Transverse colon (tissue), 4 donors: Measurements from ENCODE around the gene KIF1A. TPM values are rescaled to one million over a fixed set of nuclear protein-coding genes. Genes with fewer than 3 reads are reported as not detected.

Experiments
- DNase-seq: peaks from one replicate; pipeline ENCODE4 v3.0.0-alpha.2; 2019
- H3K27ac ChIP-seq, 4 donors: fragments of 200-600 bp; sonication (generic); 2 replicates each; pipeline ENCODE4 v1.5.1; 2016 to 2018; ENCODE audit warnings: inconsistent platforms in 4 of 4
- H3K27me3 ChIP-seq: fragments of 200-600 bp; sonication (generic); 2 replicates; pipeline ENCODE4 v1.5.1; 2017; ENCODE audit warnings: inconsistent platforms
- H3K36me3 ChIP-seq, 4 donors: fragments of 200-600 bp; sonication (generic); 2 replicates each; pipeline ENCODE4 v1.5.1; 2017 to 2019; ENCODE audit warnings: inconsistent platforms in 4 of 4
- H3K4me1 ChIP-seq, 4 donors: fragments of 200-600 bp; sonication (generic); 2 replicates each; pipeline ENCODE4 v1.5.1; 2017 to 2020; ENCODE audit warnings: inconsistent platforms in 4 of 4
- H3K4me3 ChIP-seq, 4 donors: fragments of 200-600 bp; sonication (generic); 1 replicate in 1 of 4; 2 replicates in 3 of 4; pipeline versions ENCODE4 v1.5.1 to v1.6.1; 2017 to 2019; ENCODE audit warnings: inconsistent platforms in 4 of 4
- H3K9me3 ChIP-seq, 2 donors: fragments of 200-600 bp; sonication (generic); 2 replicates each; pipeline ENCODE4 v1.5.1; 2017 to 2019; ENCODE audit warnings: inconsistent platforms in 2 of 2
- EP300 ChIP-seq: sonication (generic); formaldehyde crosslinking; IDR thresholded peaks from one replicate; pipeline ENCODE4 v1.6.1; 2017; ENCODE audit warnings: antibody characterized with exemption, low read depth
- POLR2A ChIP-seq: fragments of 450-650 bp; IDR thresholded peaks from one replicate; pipeline ENCODE4 v1.6.1; 2016; ENCODE audit warnings: antibody characterized with exemption, mild to moderate bottlenecking, moderate library complexity
- POLR2AphosphoS5 ChIP-seq, 3 donors: sonication (generic); formaldehyde crosslinking; IDR thresholded peaks; one replicate each; pipeline ENCODE4 v1.6.1; 2016; ENCODE audit warnings: antibody characterized with exemption in 3 of 3
- WGBS, 2 donors: methylation state at CpG; one replicate each; pipeline ENCODE4 v1.1.5; 2018; ENCODE audit warnings: low coverage in 1 of 2; 5-methylcytosine and 5-hydroxymethylcytosine counted together
- in situ Hi-C, 4 donors: fragments of 200-750 bp; cut with MboI; loops; one replicate each; pipeline versions ENCODE4 v1.15.0 to v1.15.1; 2017; ENCODE audit warnings: low sequenced_read_pairs in 3 of 4, low pct_ligation_motif_present in 1 of 4, low pct_unique_long_range_greater_than_20kb in 1 of 4
- intact Hi-C: fragments of 100-400 bp; cut with DNase I; formaldehyde crosslinking; loops from one replicate; pipeline ENCODE4 v1.15.1; 2023; ENCODE audit warnings: low total_unique reads
- total RNA-seq, 4 donors: library from RNA; depleted of rRNA; stranded (reverse); fragments of >200 nt; gene quantifications; one replicate each; pipeline ENCODE4 v1.1.0, GENCODE V29; 2016
- TF ChIP-seq, protein P1 (sequence below), 5 experiments: fragments of 200-600 bp in 3 of 5; fragments of 450-650 bp in 2 of 5; sonication (generic) in 3 of 5; IDR thresholded peaks; 1 replicate in 2 of 5; 2 replicates in 3 of 5; pipeline ENCODE4 v1.5.1; 2016 to 2017; ENCODE audit warnings: antibody characterized with exemption in 5 of 5, inconsistent platforms in 3 of 5, mild to moderate bottlenecking in 2 of 5, moderate library complexity in 1 of 5

Gene KIF1A
- total RNA-seq, 4 donors from 2014 or later, result 0.40 to 3.4 (median 2.9) TPM

DNA sequence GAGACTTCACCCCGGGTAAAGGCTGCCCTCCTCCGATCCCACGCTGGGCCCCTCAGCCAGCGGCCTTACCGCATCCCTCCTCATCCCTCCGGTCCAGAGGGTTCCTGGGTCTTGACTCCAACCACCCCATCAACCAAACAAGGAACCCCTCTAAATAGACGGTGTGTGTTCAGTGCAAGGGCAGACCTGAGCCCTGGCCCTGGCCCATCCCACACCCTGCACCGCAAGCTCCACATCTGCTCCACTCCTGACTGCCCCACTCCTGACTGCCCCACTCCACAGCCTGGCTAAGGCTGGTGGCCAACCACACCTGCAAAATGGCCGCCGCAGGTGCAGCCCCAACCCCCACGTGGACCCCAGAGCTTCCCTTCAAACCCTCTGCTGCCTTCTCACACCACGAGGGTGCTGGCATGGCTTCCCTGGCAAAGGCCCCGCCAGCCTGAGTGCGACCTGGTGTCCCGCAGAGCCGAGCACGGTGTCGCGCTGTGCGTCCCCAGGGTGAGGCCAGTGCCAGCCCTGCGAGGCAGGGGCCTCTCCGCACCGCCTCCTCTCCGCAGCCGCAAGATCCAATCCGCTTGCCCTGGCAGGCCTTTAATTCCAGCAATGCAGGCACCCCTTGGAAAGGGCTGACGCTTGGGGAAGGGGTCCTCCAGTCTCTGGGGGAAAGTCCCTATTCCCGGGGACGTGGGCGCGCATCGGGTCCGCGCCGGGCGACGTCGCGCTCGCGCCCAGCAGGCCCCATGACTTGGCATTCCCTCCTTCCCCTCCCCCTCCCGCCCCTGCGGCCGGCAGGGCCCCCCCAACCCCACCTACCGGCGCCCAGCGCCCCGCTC is 1.5 kb downstream of the KIF1A start:
- Histone ChIP-seq H3K36me3 (no peaks in the 10 kb centered on the region), H3K27ac (no peak overlapping the region), H3K4me3 (peak overlapping the region in 2 of 4 donors; percentile 3 to 32), H3K4me1 (peaks cover 0 to 24% (median 22%) of the 10 kb centered on the region in 4 donors), H3K27me3 (peaks cover 62% of the 10 kb centered on the region), H3K9me3 (no peaks in the 10 kb centered on the region)
- 27 to 29% methylated on average over 11 to 48 of the region's 48 CpGs for WGBS, 2 donors
- intact Hi-C loops, result no loop called here
- DNase-seq, result no peak
- TF ChIP-seq, protein P1, sequence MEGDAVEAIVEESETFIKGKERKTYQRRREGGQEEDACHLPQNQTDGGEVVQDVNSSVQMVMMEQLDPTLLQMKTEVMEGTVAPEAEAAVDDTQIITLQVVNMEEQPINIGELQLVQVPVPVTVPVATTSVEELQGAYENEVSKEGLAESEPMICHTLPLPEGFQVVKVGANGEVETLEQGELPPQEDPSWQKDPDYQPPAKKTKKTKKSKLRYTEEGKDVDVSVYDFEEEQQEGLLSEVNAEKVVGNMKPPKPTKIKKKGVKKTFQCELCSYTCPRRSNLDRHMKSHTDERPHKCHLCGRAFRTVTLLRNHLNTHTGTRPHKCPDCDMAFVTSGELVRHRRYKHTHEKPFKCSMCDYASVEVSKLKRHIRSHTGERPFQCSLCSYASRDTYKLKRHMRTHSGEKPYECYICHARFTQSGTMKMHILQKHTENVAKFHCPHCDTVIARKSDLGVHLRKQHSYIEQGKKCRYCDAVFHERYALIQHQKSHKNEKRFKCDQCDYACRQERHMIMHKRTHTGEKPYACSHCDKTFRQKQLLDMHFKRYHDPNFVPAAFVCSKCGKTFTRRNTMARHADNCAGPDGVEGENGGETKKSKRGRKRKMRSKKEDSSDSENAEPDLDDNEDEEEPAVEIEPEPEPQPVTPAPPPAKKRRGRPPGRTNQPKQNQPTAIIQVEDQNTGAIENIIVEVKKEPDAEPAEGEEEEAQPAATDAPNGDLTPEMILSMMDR (IDR thresholded peaks at IDR 0.05), result no peak
- no peak for TF ChIP-seq POLR2A
- TF ChIP-seq POLR2AphosphoS5 (IDR thresholded peaks at IDR 0.05), result no peak
- TF ChIP-seq EP300, result no peak
- in situ Hi-C loops, result no loop called here

DNA sequence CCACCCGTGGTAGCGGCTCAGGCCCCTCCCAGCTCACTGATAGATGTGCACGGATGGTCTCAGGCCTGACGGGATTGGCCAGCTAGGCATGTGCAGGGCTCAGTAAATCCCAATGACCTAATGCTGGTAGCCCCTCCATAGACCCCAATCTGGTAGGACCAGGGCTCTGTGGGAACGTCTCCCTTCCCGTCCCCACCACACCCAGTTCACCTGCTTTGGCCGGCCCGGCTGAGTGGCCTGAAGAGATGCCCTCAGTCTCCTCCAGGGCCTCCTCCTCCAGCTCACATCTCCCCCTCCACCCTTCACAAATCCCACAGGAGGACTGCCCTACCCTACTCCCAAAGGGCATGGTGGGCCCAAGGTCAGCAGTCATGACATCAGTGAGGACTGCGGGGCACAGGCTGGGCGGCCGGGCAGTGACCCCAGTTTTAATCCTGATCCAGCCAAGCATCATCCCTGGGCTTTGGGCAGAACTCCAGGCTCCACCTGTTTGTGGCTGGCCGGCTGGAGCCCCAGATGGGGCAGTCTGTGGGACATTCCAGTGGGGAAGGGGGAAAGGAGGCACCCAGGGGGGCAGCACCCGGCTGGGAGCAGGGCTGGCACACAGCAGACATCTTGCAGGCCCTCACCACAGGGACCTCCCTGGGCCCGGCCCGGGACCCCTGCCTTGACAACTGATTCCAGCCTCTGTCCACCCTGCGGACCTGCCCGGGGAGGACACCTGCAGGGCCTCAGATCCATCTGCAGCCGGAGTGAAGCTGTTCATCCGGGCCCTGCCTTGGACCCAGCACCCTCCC is 2.3 kb downstream of the KIF1A start:
- DNase-seq, result no peak
- Histone ChIP-seq H3K27me3 (peaks cover 54% of the 10 kb centered on the region), H3K9me3 (no peaks in the 10 kb centered on the region), H3K4me1 (peaks cover 0 to 24% (median 22%) of the 10 kb centered on the region in 4 donors), H3K27ac (no peak overlapping the region), H3K4me3 (no peak overlapping the region), H3K36me3 (no peaks in the 10 kb centered on the region)
- intact Hi-C loops (no loop called here), in situ Hi-C loops (no loop called here)
- 91% methylated on average over 10 of the region's 19 CpGs; no CpG with 5 or more reads in 1 of the 2 donors for WGBS, 2 donors
- TF ChIP-seq EP300 (no peak), POLR2A (no peak), POLR2AphosphoS5 (IDR thresholded peaks at IDR 0.05) (no peak)
- TF ChIP-seq, protein P1 (IDR thresholded peaks at IDR 0.05), result no peak

DNA sequence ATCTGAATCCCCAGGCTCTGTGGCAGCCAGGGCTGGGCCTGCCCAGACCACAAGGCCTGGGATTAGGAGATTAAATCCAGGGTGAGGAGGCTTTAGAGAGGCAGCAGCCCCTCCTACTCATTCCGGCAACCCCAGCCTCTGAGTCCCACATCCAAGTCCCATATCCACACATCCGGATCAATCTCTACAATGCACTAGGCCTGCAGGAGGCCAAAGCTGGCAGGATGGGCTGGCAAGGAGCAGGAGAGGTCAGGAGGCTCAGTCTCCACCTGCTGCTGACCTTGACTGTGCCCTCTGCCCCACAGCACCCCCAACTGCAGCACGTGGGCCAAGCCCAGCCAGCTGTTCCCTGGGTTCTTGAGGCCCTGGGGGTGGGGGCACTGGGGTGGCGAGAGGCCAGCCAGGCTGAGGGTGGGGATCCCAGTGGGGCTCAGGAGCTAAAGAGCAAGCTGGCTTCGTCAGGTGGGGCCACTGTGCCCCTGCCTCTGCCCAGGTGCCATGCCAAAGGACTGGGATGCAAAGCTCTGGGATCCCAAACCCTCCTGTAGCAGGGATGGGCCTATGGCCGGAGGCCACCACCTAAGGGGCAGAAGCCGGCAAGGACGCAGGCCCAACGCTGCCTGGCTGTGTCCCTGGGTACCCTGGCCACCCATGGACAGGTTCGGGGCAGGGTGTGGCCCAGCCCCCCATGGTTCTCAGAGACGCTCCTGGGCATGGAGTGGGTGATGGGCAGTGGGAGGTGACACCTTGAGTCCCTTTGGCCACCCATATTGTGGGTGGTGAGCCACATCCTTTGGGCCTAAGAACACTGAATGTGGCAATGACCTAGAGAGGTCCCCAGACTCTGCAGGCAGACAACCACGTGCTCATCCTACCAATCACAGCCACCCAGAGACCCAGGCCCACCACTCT is 3.2 kb downstream of the KIF1A start:
- peaks cover 46% of the 10 kb centered on the region for H3K27me3 ChIP-seq
- no peak for DNase-seq

More for the DNA sequence above, 3.2 kb downstream of the KIF1A start:
- no peak overlapping the region for H3K4me3 ChIP-seq
- H3K27ac ChIP-seq, result no peak overlapping the region
- H3K36me3 ChIP-seq, result no peaks in the 10 kb centered on the region
- intact Hi-C loops (no loop called here), in situ Hi-C loops (no loop called here)
- peaks cover 0 to 24% (median 22%) of the 10 kb centered on the region in 4 donors for H3K4me1 ChIP-seq
- TF ChIP-seq POLR2A (no peak), EP300 (no peak), POLR2AphosphoS5 (IDR thresholded peaks at IDR 0.05) (no peak)
- TF ChIP-seq, protein P1 (IDR thresholded peaks at IDR 0.05), result no peak
- WGBS, 2 donors, result 78% methylated on average over 11 of the region's 12 CpGs; no CpG with 5 or more reads in 1 of the 2 donors
- no peaks in the 10 kb centered on the region for H3K9me3 ChIP-seq
